GM12878 (cell line): ENCODE results near the gene HSFX3. TPM values are rescaled to one million over a fixed set of nuclear protein-coding genes. Genes with fewer than 3 reads are reported as not detected.
"Not testable (repeated sequence)": the region's sequence is repeated elsewhere in the genome, so short reads cannot be mapped to it uniquely, and the experiment has no call there.

Source experiments
- ATAC-seq: fragments of 200-7000 bp; cut with Tn5 transposase; 3 replicates; pipeline ENCODE4 v1.9.1; 2020; ENCODE audit warnings: mild to moderate bottlenecking, moderate library complexity
- BruUV-seq: library from RNA; stranded (reverse); fragments of 400-500 nt; replicated peaks from 2 replicates; lab custom pipeline; 2021; lab: Mats Ljungman, UMichigan
- CTCF ChIA-PET: fragments of 300-600 bp; sonication (Branson Sonifier 250); formaldehyde crosslinking; extraction: SDS; loops from one replicate; lab custom pipeline; 2021; ENCODE audit warnings: inconsistent platforms; lab: Yijun Ruan, JAX
- POLR2A ChIA-PET: fragments of 350-600 bp; formaldehyde crosslinking; extraction: SDS; loops from one replicate; lab custom pipeline; 2021; ENCODE audit warnings: inconsistent platforms; lab: Charles Lee
- RAD21 ChIA-PET: fragments of 300-600 bp; sonication (Branson Sonifier 250); formaldehyde crosslinking; loops from one replicate; lab custom pipeline; 2023; ENCODE audit warnings: antibody characterized with exemption; ENCODE audit not compliant: unreplicated experiment; lab: Charles Lee
- SMC1A ChIA-PET: fragments of 300-600 bp; sonication (Branson Sonifier 250); formaldehyde crosslinking; loops from one replicate; lab custom pipeline; 2023; ENCODE audit not compliant: unreplicated experiment, uncharacterized antibody; lab: Charles Lee
- DNase-seq: peaks from one replicate; pipeline ENCODE4 v3.0.0-alpha.2; 2011; ENCODE audit warnings: low read depth, low spot score
- FAIRE-seq: peaks from 3 replicates; lab custom pipeline; 2011; peaks lifted over from hg19 to GRCh38; lab: Jason Lieb, UNC
- H2AFZ ChIP-seq: 2 replicates; pipeline ENCODE4 v1.6.0; 2011; ENCODE audit warnings: low read depth, low read length, control low read depth; ENCODE audit not compliant: control insufficient read depth
- H3K27ac ChIP-seq: 2 replicates; pipeline ENCODE4 v1.5.1; 2011; ENCODE audit warnings: control low read depth; ENCODE audit not compliant: control insufficient read depth, insufficient read depth
- H3K27me3 ChIP-seq, 2 experiments: replicated peaks in 1 of 2; 2 replicates each; pipeline versions ENCODE4 v1.6.0 to v1.6.1; 2011; ENCODE audit warnings: low read length in 1 of 2; ENCODE audit not compliant: control insufficient read depth in 2 of 2, insufficient read depth in 2 of 2
- H3K36me3 ChIP-seq, 2 experiments: 2 replicates each; pipeline ENCODE4 v1.5.1; 2011; ENCODE audit warnings: low read length in 1 of 2; ENCODE audit not compliant: control insufficient read depth in 2 of 2, insufficient read depth in 2 of 2
- H3K4me1 ChIP-seq: 2 replicates; pipeline ENCODE4 v1.6.1; 2011; ENCODE audit warnings: mild to moderate bottlenecking, low read length, moderate library complexity, mixed read lengths; ENCODE audit not compliant: control insufficient read depth, insufficient read depth
- H3K4me2 ChIP-seq: 2 replicates; pipeline ENCODE4 v1.6.0; 2011; ENCODE audit warnings: control low read depth; ENCODE audit not compliant: control insufficient read depth, insufficient read depth
- H3K4me3 ChIP-seq: fragments of 200-600 bp; sonication (generic); 2 replicates; pipeline ENCODE4 v1.5.1; 2016
- H3K79me2 ChIP-seq: 2 replicates; pipeline ENCODE4 v1.6.0; 2011; ENCODE audit warnings: low read length; ENCODE audit not compliant: control insufficient read depth, insufficient read depth
- H3K9ac ChIP-seq: 2 replicates; pipeline ENCODE4 v1.8.0; 2011; ENCODE audit warnings: low read length, control low read depth, mixed read lengths; ENCODE audit not compliant: control insufficient read depth, insufficient read depth
- H3K9me3 ChIP-seq: replicated peaks from 3 replicates; pipeline ENCODE4 v1.5.1; 2011; ENCODE audit warnings: mild to moderate bottlenecking, low read length; ENCODE audit not compliant: control insufficient read depth, insufficient read depth
- H4K20me1 ChIP-seq: 2 replicates; pipeline ENCODE4 v1.6.0; 2011; ENCODE audit not compliant: control insufficient read depth, insufficient read depth
- BMI1 ChIP-seq: fragments of 450-650 bp; IDR thresholded peaks from 2 replicates; pipeline ENCODE4 v1.6.1; 2016; ENCODE audit warnings: mild to moderate bottlenecking, moderate library complexity, borderline replicate concordance
- EED ChIP-seq: sonication (generic); IDR thresholded peaks from 2 replicates; pipeline ENCODE4 v1.6.1; 2016; ENCODE audit warnings: antibody characterized with exemption, low read depth
- KDM1A ChIP-seq: fragments of 200-600 bp; sonication (generic); IDR thresholded peaks from 2 replicates; pipeline ENCODE4 v1.6.1; 2016; ENCODE audit warnings: borderline replicate concordance
- NBN ChIP-seq: fragments of 450-650 bp; IDR thresholded peaks from 2 replicates; pipeline ENCODE4 v1.6.1; 2016
- NR2C1 ChIP-seq: fragments of 450-650 bp; IDR thresholded peaks from 2 replicates; pipeline ENCODE4 v1.6.1; 2017; ENCODE audit warnings: antibody characterized with exemption, mild to moderate bottlenecking, moderate library complexity
- NRF1 ChIP-seq: conservative IDR thresholded peaks from 2 replicates; pipeline ENCODE4 v1.6.1; 2011; ENCODE audit warnings: mild to moderate bottlenecking, low read depth, low read length, improper control_type of control experiment
- POLR2A ChIP-seq: IDR thresholded peaks from 2 replicates; pipeline ENCODE4 v1.6.1; 2011; ENCODE audit warnings: low read depth, mild to moderate bottlenecking, low read length
- SMAD5 ChIP-seq: IDR thresholded peaks from 2 replicates; pipeline ENCODE4 v1.6.1; 2016; ENCODE audit warnings: antibody characterized with exemption, low read depth
- ZNF384 ChIP-seq: IDR thresholded peaks from 2 replicates; pipeline ENCODE4 v1.6.1; 2012; ENCODE audit warnings: low read depth, mild to moderate bottlenecking, low read length, improper control_type of control experiment, borderline replicate concordance
- WGBS: methylation state at CpG from one replicate; pipeline ENCODE4 v1.1.6; 2016; ENCODE audit warnings: low lambda C conversion rate; ENCODE audit not compliant: insufficient replicate concordance, insufficient coverage; ENCODE audit errors: missing lambda C conversion rate; 5-methylcytosine and 5-hydroxymethylcytosine counted together
- in situ Hi-C: fragments of 300-500 bp; cut with MboI; formaldehyde crosslinking; loops from 9 replicates; pipeline ENCODE4 v1.14.3; 2018; ENCODE audit warnings: mixed read lengths
- intact Hi-C: fragments of 100-400 bp; cut with micrococcal nuclease; formaldehyde crosslinking; loops from one replicate; pipeline ENCODE4 v1.14.2; 2022; ENCODE audit not compliant: unreplicated experiment
- polyA plus RNA-seq, 11 experiments: library from polyadenylated mRNA; depleted of rRNA in 4 of 11; unstranded in 6 of 11; stranded (reverse) in 5 of 11; fragments of >200 nt; fragmentation: Nextera tagmentation in 4 of 11; fragmentation: Illumina TruSeq in 1 of 11; extraction: Ambion mirVana in 4 of 11; extraction: Trizol in 1 of 11; gene quantifications; 1 replicate in 1 of 11; 2 replicates in 10 of 11; pipeline versions ENCODE4 v1.2.1 to v1.2.3, GENCODE V29; 2011 to 2016; ENCODE audit warnings: inconsistent platforms in 2 of 11, missing spikeins in 2 of 11, low read depth in 1 of 11
- total RNA-seq, 4 experiments: library from RNA; depleted of rRNA in 3 of 4; stranded (reverse); fragments of >200 nt in 3 of 4; fragmentation: Illumina TruSeq in 1 of 4; extraction: Trizol in 1 of 4; gene quantifications; 2 replicates each; pipeline versions ENCODE4 v1.2.1 to v1.2.3, GENCODE V29; 2013 to 2021
- TF ChIP-seq, protein P1 (sequence below): fragments of 450-650 bp; IDR thresholded peaks from 2 replicates; pipeline ENCODE4 v1.6.1; 2016; ENCODE audit warnings: mild to moderate bottlenecking, moderate library complexity, borderline replicate concordance
- TF ChIP-seq, protein P2 (sequence below): IDR thresholded peaks from 2 replicates; pipeline ENCODE4 v1.6.1; 2012; ENCODE audit warnings: low read depth, low read length, improper control_type of control experiment
- TF ChIP-seq, protein P3 (sequence below): fragments of 150-350 bp; IDR thresholded peaks from 2 replicates; pipeline ENCODE4 v1.6.1; 2016; ENCODE audit warnings: low read depth, low read length

Gene HSFX3
- total and polyA plus RNA-seq, 10 of the 15 experiments (the other 5 are each of a cell fraction or from before 2014, with no cell fraction given), result 0.05 to 0.40 (median 0.29) TPM; not detected in 5

DNA sequence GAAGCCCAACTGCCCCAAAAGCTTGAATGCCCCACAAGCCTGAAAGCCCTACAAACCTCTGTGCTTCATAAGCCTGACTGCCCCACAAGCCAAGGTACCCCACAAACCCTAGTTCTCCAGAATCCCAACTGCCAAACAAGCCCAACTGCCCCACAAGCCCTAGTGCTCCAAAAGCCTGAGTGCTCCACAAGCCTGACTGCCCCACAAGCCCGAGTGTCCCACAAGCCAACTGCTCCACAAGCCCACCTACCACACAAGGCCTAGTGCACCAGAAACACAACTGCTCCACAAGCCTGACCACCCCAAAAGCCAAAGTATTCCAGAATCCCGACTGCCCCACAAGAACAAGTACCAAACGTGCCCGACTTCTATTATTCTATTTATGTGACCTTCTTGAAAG, 13.6 kb upstream of the HSFX3 start:
- H3K36me3 ChIP-seq, result no peaks in the 10 kb centered on the region
- no TSS peak for BruUV-seq
- ChIA-PET POLR2A (no interaction called here), SMC1A (no interaction called here), CTCF (no interaction called here), RAD21 (no interaction called here)
- H4K20me1 ChIP-seq, result no peaks in the 10 kb centered on the region
- no peaks in the 10 kb centered on the region for H3K4me1 ChIP-seq
- FAIRE-seq, result no peak
- H3K79me2 ChIP-seq, result no peaks in the 10 kb centered on the region
- WGBS, result 33% methylated on average over 4 of the region's 4 CpGs
- in situ Hi-C loops (no loop called here), intact Hi-C loops (no loop called here)
- ATAC-seq, result no peak
- no peak overlapping the region for H3K4me2 ChIP-seq
- no peak overlapping the region for H2AFZ ChIP-seq
- H3K27ac ChIP-seq, result no peak overlapping the region
- H3K9ac ChIP-seq, result no peak overlapping the region
- TF ChIP-seq NRF1, result no peak
- TF ChIP-seq, protein P1, sequence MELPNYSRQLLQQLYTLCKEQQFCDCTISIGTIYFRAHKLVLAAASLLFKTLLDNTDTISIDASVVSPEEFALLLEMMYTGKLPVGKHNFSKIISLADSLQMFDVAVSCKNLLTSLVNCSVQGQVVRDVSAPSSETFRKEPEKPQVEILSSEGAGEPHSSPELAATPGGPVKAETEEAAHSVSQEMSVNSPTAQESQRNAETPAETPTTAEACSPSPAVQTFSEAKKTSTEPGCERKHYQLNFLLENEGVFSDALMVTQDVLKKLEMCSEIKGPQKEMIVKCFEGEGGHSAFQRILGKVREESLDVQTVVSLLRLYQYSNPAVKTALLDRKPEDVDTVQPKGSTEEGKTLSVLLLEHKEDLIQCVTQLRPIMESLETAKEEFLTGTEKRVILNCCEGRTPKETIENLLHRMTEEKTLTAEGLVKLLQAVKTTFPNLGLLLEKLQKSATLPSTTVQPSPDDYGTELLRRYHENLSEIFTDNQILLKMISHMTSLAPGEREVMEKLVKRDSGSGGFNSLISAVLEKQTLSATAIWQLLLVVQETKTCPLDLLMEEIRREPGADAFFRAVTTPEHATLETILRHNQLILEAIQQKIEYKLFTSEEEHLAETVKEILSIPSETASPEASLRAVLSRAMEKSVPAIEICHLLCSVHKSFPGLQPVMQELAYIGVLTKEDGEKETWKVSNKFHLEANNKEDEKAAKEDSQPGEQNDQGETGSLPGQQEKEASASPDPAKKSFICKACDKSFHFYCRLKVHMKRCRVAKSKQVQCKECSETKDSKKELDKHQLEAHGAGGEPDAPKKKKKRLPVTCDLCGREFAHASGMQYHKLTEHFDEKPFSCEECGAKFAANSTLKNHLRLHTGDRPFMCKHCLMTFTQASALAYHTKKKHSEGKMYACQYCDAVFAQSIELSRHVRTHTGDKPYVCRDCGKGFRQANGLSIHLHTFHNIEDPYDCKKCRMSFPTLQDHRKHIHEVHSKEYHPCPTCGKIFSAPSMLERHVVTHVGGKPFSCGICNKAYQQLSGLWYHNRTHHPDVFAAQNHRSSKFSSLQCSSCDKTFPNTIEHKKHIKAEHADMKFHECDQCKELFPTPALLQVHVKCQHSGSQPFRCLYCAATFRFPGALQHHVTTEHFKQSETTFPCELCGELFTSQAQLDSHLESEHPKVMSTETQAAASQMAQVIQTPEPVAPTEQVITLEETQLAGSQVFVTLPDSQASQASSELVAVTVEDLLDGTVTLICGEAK, result no peak
- no peak for TF ChIP-seq SMAD5
- TF ChIP-seq, protein P2, sequence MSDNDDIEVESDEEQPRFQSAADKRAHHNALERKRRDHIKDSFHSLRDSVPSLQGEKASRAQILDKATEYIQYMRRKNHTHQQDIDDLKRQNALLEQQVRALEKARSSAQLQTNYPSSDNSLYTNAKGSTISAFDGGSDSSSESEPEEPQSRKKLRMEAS, result no peak
- TF ChIP-seq ZNF384, result no peak
- TF ChIP-seq BMI1, result no peak
- TF ChIP-seq, protein P3, sequence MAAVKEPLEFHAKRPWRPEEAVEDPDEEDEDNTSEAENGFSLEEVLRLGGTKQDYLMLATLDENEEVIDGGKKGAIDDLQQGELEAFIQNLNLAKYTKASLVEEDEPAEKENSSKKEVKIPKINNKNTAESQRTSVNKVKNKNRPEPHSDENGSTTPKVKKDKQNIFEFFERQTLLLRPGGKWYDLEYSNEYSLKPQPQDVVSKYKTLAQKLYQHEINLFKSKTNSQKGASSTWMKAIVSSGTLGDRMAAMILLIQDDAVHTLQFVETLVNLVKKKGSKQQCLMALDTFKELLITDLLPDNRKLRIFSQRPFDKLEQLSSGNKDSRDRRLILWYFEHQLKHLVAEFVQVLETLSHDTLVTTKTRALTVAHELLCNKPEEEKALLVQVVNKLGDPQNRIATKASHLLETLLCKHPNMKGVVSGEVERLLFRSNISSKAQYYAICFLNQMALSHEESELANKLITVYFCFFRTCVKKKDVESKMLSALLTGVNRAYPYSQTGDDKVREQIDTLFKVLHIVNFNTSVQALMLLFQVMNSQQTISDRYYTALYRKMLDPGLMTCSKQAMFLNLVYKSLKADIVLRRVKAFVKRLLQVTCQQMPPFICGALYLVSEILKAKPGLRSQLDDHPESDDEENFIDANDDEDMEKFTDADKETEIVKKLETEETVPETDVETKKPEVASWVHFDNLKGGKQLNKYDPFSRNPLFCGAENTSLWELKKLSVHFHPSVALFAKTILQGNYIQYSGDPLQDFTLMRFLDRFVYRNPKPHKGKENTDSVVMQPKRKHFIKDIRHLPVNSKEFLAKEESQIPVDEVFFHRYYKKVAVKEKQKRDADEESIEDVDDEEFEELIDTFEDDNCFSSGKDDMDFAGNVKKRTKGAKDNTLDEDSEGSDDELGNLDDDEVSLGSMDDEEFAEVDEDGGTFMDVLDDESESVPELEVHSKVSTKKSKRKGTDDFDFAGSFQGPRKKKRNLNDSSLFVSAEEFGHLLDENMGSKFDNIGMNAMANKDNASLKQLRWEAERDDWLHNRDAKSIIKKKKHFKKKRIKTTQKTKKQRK, result no peak
- TF ChIP-seq KDM1A, result no peak
- no peak for TF ChIP-seq POLR2A
- no peak for TF ChIP-seq NR2C1
- no peak for TF ChIP-seq NBN
- no peak for TF ChIP-seq EED
- no peak overlapping the region for H3K4me3 ChIP-seq
- DNase-seq, result no peak
- H3K27me3 ChIP-seq, result no peaks in the 10 kb centered on the region
- H3K9me3 ChIP-seq, result no peaks in the 10 kb centered on the region

- intact Hi-C loops, BruUV-seq, SMC1A ChIA-PET, RAD21 ChIA-PET, H3K9ac ChIP-seq, H3K9me3 ChIP-seq, H3K36me3 ChIP-seq, FAIRE-seq, in situ Hi-C loops, ATAC-seq, H3K4me3 ChIP-seq, H3K27me3 ChIP-seq, POLR2A ChIA-PET, H4K20me1 ChIP-seq, CTCF ChIA-PET, H3K4me1 ChIP-seq, H2AFZ ChIP-seq, H3K4me2 ChIP-seq, H3K79me2 ChIP-seq, H3K27ac ChIP-seq, DNase-seq: not testable (repeated sequence)
- no CpG with 5 or more reads among the region's 4 CpGs for WGBS
These were observed 5.5 kb upstream of the HSFX3 start for GRCh38 chrX:149555251-149555650.
